Measurements from ENCODE around the gene HTRA2.
"Not testable (repeated sequence)": the region's sequence is repeated elsewhere in the genome, so short reads cannot be mapped to it uniquely, and the experiment has no call there.

The HTRA2 gene

DNA sequence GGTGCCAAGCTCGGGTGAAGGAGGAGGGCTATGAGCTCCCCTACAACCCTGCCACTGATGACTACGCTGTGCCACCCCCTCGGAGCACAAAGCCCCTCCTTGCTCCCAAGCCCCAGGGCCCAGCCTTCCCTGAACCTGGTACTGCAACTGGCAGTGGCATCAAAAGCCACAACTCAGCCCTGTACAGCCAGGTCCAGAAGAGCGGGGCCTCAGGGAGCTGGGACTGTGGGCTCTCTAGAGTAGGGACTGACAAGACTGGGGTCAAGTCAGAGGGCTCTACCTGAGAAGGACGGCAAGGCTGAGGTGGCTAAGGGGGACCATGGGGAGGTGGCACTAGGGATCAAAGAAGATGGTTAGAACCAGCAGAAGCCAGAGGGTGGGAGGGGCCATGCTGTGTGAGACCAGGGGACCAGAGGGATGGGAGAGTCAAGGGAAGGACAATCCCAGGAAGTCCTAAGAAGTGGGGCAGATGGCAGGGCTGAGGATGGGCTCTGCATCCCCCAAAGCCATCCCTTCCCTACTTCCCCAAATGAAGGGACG lies 27.2 kb downstream of the HTRA2 start:
- Histone ChIP-seq H3K4me2 (ENCODE audit: low read length) (no peak overlapping the region), H3K9me3 (ENCODE audit: insufficient read depth, low read length) (no peaks in the 10 kb centered on the region), H2AFZ (ENCODE audit: low read depth, low read length) (no peak overlapping the region), H3K9ac (ENCODE audit: low read length) (no peak overlapping the region), H3K79me2 (ENCODE audit: low read length) (peaks cover 3% of the 10 kb centered on the region; the same call in 1 of the 2 replicates), H4K20me1 (ENCODE audit: insufficient read depth, low read length) (no peaks in the 10 kb centered on the region), H3K27me3 (ENCODE audit: low read depth, low read length) (peaks cover 12% of the 10 kb centered on the region; the same call in 1 of the 2 replicates), H3K4me1 (ENCODE audit: low read length) (peaks cover 11% of the 10 kb centered on the region), H3K27ac (ENCODE audit: low read length) (no peak overlapping the region), H3K4me3 (ENCODE audit: low read length) (no peak overlapping the region), H3K36me3 (replicated peaks; ENCODE audit: low read depth, low read length) (no peaks in the 10 kb centered on the region)
- TF ChIP-seq, protein P1, sequence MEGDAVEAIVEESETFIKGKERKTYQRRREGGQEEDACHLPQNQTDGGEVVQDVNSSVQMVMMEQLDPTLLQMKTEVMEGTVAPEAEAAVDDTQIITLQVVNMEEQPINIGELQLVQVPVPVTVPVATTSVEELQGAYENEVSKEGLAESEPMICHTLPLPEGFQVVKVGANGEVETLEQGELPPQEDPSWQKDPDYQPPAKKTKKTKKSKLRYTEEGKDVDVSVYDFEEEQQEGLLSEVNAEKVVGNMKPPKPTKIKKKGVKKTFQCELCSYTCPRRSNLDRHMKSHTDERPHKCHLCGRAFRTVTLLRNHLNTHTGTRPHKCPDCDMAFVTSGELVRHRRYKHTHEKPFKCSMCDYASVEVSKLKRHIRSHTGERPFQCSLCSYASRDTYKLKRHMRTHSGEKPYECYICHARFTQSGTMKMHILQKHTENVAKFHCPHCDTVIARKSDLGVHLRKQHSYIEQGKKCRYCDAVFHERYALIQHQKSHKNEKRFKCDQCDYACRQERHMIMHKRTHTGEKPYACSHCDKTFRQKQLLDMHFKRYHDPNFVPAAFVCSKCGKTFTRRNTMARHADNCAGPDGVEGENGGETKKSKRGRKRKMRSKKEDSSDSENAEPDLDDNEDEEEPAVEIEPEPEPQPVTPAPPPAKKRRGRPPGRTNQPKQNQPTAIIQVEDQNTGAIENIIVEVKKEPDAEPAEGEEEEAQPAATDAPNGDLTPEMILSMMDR (IDR thresholded peaks at IDR 0.05; ENCODE audit: low read depth, low read length): no peak
- TF ChIP-seq EZH2phosphoT487 (IDR thresholded peaks at IDR 0.05; ENCODE audit: low read depth): no peak

DNA sequence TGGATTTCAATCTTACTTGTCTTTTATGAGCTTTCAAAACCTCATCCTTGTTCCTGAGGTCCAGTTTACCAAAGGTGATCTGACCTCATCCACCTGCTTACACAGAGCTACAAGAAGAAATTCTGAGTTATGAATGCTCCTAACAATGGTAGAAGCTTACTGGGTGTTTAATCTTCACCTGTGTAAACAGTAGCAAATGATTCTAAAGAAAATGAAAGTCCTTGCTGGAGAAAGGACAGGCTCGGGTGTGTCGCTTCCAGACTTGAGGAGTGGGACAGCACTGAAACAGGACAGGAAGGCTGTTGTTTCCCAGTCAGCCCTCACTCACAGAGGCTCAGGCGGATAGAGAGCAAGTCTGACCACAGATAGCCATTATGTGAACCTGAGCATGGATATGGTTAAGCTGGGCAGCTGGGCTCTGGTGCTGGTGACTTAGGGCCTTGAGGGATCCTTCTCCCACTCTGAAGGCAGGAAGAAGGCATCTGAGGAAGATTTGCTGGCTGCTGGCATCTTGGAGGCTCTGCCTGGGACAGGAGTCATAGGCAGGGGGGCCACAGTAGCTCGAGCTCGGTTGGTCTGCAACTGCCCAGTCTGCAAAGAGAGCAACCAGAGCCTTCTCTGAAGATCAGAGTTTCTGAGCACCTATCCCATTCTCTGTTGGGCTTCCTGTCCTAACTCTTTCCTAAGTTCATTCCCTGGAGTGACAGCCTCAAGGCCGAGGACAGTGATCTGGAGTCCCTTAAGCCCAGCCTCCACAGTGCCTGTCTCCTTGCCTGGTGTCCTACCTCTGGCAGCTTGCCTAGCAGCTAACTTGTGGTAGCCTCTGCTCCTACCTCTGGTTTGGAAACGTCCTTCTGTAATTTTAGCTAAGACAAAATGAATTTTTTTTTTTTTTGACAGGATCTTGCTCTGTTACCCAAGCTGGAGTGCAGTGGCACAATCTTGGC lies 28.8 kb downstream of the HTRA2 start:
- Histone ChIP-seq H3K27me3 (ENCODE audit: low read depth, low read length) (peaks cover 12% of the 10 kb centered on the region; the same call in 1 of the 2 replicates), H3K4me3 (ENCODE audit: low read length) (no peak overlapping the region), H3K4me1 (ENCODE audit: low read length) (peaks cover 8% of the 10 kb centered on the region), H3K4me2 (ENCODE audit: low read length) (no peak overlapping the region), H3K9ac (ENCODE audit: low read length) (no peak overlapping the region), H2AFZ (ENCODE audit: low read depth, low read length) (no peak overlapping the region), H3K79me2 (ENCODE audit: low read length) (peaks cover 3% of the 10 kb centered on the region; the same call in 1 of the 2 replicates), H3K36me3 (replicated peaks; ENCODE audit: low read depth, low read length) (no peaks in the 10 kb centered on the region), H3K9me3 (ENCODE audit: insufficient read depth, low read length) (no peaks in the 10 kb centered on the region), H4K20me1 (ENCODE audit: insufficient read depth, low read length) (no peaks in the 10 kb centered on the region), H3K27ac (ENCODE audit: low read length) (no peak overlapping the region)
- TF ChIP-seq, protein P1 (IDR thresholded peaks at IDR 0.05; ENCODE audit: low read depth, low read length): no peak
- TF ChIP-seq EZH2phosphoT487 (IDR thresholded peaks at IDR 0.05; ENCODE audit: low read depth): no peak

- Histone ChIP-seq H3K4me3 (ENCODE audit: low read length) (no peak overlapping the region), H3K27me3 (ENCODE audit: low read depth, low read length) (peaks cover 12% of the 10 kb centered on the region), H2AFZ (ENCODE audit: low read depth, low read length) (no peak overlapping the region), H4K20me1 (ENCODE audit: insufficient read depth, low read length) (no peaks in the 10 kb centered on the region), H3K4me2 (ENCODE audit: low read length) (no peak overlapping the region), H3K79me2 (ENCODE audit: low read length) (peaks cover 3% of the 10 kb centered on the region; the same call in 1 of the 2 replicates), H3K9ac (ENCODE audit: low read length) (no peak overlapping the region), H3K4me1 (ENCODE audit: low read length) (peaks cover 5% of the 10 kb centered on the region), H3K27ac (ENCODE audit: low read length) (no peak overlapping the region), H3K9me3 (ENCODE audit: insufficient read depth, low read length) (no peaks in the 10 kb centered on the region), H3K36me3 (replicated peaks; ENCODE audit: low read depth, low read length) (no peaks in the 10 kb centered on the region)
- TF ChIP-seq, protein P1 (IDR thresholded peaks at IDR 0.05; ENCODE audit: low read depth, low read length): no peak
- no peak for TF ChIP-seq EZH2phosphoT487 (IDR thresholded peaks at IDR 0.05; ENCODE audit: low read depth)
Measured at GRCh38 chr2:74559912-74560311, 30.2 kb downstream of the HTRA2 start.

GRCh38 chr2:74560591-74560990 lies 30.9 kb downstream of the HTRA2 start:
- H3K27ac ChIP-seq (ENCODE audit: low read length): no peak overlapping the region
- H3K4me3 ChIP-seq (ENCODE audit: low read length): no peak overlapping the region
- H3K27me3 ChIP-seq (ENCODE audit: low read depth, low read length): peaks cover 12% of the 10 kb centered on the region
- H4K20me1 ChIP-seq (ENCODE audit: insufficient read depth, low read length): no peaks in the 10 kb centered on the region
- H3K9me3 ChIP-seq (ENCODE audit: insufficient read depth, low read length): no peaks in the 10 kb centered on the region
- no peak overlapping the region for H2AFZ ChIP-seq (ENCODE audit: low read depth, low read length)
- no peaks in the 10 kb centered on the region for H3K36me3 ChIP-seq (replicated peaks; ENCODE audit: low read depth, low read length)
- no peak overlapping the region for H3K4me2 ChIP-seq (ENCODE audit: low read length)
- TF ChIP-seq EZH2phosphoT487 (IDR thresholded peaks at IDR 0.05; ENCODE audit: low read depth): no peak
- TF ChIP-seq, protein P1 (IDR thresholded peaks at IDR 0.05; ENCODE audit: low read depth, low read length): no peak
- no peak overlapping the region for H3K9ac ChIP-seq (ENCODE audit: low read length)
- no peaks in the 10 kb centered on the region for H3K79me2 ChIP-seq (ENCODE audit: low read length)
- peaks cover 2% of the 10 kb centered on the region for H3K4me1 ChIP-seq (ENCODE audit: low read length)

GRCh38 chr2:74561022-74561421 lies 31.3 kb downstream of the HTRA2 start:
- not testable (repeated sequence) for H3K4me3 ChIP-seq (ENCODE audit: low read length)

More at GRCh38 chr2:74561022-74561421, 31.3 kb downstream of the HTRA2 start:
- H3K27ac ChIP-seq (ENCODE audit: low read length); H3K36me3 ChIP-seq (replicated peaks; ENCODE audit: low read depth, low read length); H3K9me3 ChIP-seq (ENCODE audit: insufficient read depth, low read length); H3K9ac ChIP-seq (ENCODE audit: low read length); H3K4me2 ChIP-seq (ENCODE audit: low read length); H2AFZ ChIP-seq (ENCODE audit: low read depth, low read length); H4K20me1 ChIP-seq (ENCODE audit: insufficient read depth, low read length); H3K79me2 ChIP-seq (ENCODE audit: low read length); H3K4me1 ChIP-seq (ENCODE audit: low read length): not testable (repeated sequence)
- peaks cover 12% of the 10 kb centered on the region for H3K27me3 ChIP-seq (ENCODE audit: low read depth, low read length)
